ENCODE measurements around the gene LRPAP1.
A peak's percentile ranks its signal among the peaks of the same experiment; 100 is the strongest.
"Not testable (repeated sequence)": the region's sequence is repeated elsewhere in the genome, so short reads cannot be mapped to it uniquely, and the experiment has no call there.

Gene LRPAP1, protein sequence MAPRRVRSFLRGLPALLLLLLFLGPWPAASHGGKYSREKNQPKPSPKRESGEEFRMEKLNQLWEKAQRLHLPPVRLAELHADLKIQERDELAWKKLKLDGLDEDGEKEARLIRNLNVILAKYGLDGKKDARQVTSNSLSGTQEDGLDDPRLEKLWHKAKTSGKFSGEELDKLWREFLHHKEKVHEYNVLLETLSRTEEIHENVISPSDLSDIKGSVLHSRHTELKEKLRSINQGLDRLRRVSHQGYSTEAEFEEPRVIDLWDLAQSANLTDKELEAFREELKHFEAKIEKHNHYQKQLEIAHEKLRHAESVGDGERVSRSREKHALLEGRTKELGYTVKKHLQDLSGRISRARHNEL

DNA sequence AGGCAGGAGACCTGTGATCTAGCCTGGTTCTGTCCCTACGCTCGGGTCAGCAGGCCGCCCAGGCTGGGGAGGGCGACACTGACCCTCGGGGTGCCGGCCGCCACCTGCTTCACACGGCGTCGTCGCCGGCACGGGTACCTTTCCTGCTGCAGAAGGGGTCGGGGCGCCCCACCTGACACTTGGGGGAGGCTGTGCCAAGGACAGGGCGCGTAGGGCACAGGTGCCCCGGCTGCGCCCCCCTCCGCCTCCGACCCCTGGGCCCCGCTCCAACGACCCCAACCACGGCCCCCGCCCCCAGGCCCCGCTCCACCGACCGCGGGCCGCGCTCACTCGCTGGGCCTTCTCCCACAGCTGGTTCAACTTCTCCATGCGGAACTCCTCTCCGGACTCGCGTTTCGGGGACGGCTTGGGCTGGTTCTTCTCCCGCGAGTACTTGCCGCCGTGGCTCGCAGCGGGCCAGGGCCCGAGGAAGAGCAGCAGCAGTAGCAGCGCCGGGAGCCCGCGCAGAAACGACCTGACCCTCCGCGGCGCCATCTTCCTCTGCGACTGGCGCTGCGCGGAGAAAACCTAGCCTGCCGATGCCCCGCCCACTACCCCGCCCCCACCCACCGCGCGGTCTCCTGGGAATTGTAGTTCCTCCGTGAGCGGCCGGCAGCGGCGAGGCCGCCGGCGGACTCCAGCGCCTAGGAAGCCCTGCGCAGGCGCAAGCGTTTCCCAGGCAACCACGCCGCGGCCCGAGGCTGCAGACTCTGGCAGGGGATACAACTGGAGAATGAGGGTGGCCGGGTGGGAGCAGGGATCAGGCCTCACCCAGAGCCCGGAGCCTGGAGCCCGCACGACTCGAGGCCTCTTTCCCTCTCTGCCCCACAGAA is at the start of gene LRPAP1:
Gene LRPAP1 (minus strand): TSS at position 544 of the 872 bp plus-strand sequence. CDS start 10 bp downstream, at position 534.
- FAIRE-seq (no peak), DNase-seq (ENCODE audit: insufficient read length, low spot score) (peak; percentile 100)
- TF ChIP-seq, protein P1, sequence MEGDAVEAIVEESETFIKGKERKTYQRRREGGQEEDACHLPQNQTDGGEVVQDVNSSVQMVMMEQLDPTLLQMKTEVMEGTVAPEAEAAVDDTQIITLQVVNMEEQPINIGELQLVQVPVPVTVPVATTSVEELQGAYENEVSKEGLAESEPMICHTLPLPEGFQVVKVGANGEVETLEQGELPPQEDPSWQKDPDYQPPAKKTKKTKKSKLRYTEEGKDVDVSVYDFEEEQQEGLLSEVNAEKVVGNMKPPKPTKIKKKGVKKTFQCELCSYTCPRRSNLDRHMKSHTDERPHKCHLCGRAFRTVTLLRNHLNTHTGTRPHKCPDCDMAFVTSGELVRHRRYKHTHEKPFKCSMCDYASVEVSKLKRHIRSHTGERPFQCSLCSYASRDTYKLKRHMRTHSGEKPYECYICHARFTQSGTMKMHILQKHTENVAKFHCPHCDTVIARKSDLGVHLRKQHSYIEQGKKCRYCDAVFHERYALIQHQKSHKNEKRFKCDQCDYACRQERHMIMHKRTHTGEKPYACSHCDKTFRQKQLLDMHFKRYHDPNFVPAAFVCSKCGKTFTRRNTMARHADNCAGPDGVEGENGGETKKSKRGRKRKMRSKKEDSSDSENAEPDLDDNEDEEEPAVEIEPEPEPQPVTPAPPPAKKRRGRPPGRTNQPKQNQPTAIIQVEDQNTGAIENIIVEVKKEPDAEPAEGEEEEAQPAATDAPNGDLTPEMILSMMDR (IDR thresholded peaks at IDR 0.05; ENCODE audit: insufficient read depth, missing control alignments), result no peak

DNA sequence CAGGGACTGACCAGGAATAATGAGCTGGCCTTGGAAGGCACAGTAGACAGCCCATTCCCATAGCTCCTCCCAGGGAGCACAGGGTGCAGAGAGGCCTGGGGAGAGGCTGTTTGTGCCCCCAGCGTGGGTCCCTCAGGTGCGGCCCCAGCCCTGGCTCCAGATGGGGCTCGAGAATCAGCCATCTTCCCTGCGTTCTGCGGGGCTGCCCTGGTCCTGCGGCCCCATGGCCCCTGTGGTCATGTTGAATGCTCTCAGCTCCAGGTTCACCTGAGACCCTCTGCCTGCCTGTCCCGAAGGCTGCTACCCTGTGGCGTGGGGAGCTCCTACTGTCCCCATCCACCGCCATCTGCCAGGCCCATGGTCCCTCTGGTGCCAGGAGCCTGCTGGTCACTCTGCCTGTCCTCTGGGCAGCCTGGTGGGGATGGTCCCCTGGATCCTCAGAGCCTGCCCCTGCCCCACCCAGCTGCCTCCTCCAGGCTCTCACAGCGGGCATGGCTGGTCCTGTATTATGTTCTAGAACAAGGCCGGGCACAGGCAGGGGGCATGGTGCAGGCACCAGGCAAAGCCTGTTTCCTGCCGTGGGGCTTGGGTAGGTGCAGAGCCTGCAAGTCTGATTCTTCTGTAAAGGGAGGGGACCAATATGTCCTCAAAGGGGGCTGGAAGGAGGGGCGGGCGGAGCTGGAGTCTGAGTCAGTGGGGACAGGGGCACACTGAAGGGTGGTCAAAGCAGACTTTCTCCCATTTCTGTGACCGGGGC is 49.3 kb upstream of the LRPAP1 start:
- not testable (repeated sequence) for FAIRE-seq

DNA sequence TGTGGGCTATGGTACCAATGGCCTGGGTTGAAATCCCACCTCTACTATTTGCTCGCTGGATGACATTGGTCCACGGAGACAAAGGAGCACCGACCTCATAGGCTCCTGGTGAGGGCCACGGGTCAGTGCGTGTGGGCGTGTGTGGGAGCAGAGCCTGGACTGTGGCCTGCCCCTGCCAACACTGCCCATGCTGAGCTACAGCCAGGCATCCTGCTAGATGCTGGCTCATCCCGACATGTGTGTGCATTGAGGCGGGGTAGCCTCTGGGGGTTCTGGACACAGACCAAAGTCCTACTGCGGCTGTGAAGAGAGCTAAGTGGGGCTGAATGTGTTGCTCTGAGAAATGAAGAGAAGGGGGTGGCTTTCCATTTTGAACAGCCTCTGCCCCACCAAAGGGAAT is 48.6 kb upstream of the LRPAP1 start:
- not testable (repeated sequence) for DNase-seq (ENCODE audit: insufficient read length, low spot score); FAIRE-seq

More for the DNA sequence above, 49.3 kb upstream of the LRPAP1 start:
- not testable (repeated sequence) for DNase-seq (ENCODE audit: insufficient read length, low spot score)

DNA sequence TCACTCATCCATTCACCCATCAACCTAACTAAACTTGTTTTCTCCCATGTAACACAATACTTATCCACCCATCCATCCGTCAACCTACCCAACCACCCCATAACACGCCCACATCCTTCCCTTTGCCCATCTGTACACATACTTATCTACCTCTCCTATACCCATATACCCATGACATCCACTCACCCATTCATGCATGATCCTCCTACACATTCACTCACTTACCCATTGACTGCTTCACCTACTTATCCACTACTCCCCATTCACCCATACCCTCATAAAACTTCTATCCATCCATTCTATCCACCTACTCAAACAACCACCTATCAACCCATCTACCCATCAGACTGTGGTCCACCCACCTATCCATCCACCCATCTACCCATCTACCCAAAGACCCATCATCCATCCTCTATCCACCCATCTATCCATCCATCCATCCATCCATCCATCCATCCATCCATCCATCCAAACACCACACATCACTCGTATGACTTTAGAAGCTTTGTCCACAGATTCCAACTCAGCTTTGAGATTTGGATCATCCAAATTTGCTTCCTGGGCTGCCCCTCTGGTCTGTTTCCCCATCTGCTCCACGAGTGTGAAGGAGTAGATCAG is 46.4 kb upstream of the LRPAP1 start:
- DNase-seq (ENCODE audit: insufficient read length, low spot score); FAIRE-seq: not testable (repeated sequence)

DNA sequence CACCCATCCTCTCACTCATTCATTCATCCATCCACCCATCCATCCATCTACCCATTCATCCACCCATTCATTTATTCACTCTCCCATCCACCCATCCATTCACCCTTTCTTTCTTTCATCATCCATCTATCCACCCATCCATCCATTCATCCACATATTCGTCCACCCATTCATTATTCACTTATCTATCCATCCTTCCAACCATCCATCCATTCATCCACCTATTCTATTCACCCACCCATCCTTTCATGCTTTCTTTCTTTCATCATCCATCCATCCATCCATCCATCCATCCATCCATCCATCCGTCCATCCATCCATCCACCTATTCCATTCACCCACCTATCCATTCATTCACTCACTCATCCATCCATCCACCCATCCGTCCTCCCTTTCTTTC is 45.8 kb upstream of the LRPAP1 start:
- FAIRE-seq; DNase-seq (ENCODE audit: insufficient read length, low spot score): not testable (repeated sequence)

DNA sequence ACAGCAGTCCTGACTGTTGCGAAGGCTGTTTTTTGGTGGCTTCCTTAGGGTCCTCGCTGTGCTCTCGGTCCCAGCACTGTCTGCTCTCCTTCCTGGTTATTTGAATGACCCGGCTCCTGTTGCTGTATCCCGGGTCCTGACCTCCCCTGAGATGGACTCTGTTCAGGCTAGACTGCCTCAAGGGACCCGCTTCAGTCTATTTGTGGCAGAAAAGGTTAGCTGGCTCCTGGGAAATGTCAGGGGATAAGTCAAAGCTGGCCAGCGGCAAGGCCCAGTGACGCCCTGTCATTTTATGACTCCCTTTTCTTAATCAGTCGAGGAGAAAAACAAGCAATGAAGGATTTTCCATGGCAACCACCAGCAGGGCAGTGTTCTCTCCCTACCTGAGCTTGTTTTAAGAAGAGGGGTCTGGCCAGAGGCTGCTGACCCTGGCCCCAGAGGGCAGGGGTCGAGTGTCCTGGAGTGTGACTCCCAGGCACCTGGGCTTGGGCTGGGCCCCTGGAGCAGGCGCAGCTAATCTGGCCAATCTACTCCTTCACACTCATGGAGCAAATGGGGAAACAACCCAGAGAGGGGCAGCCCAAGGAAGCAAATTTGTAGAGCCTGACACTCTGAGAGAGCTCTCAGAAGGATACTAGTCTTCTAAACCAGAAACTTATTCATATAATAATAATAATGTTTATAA is 45.1 kb upstream of the LRPAP1 start:
- DNase-seq (ENCODE audit: insufficient read length, low spot score); FAIRE-seq: not testable (repeated sequence)

DNA sequence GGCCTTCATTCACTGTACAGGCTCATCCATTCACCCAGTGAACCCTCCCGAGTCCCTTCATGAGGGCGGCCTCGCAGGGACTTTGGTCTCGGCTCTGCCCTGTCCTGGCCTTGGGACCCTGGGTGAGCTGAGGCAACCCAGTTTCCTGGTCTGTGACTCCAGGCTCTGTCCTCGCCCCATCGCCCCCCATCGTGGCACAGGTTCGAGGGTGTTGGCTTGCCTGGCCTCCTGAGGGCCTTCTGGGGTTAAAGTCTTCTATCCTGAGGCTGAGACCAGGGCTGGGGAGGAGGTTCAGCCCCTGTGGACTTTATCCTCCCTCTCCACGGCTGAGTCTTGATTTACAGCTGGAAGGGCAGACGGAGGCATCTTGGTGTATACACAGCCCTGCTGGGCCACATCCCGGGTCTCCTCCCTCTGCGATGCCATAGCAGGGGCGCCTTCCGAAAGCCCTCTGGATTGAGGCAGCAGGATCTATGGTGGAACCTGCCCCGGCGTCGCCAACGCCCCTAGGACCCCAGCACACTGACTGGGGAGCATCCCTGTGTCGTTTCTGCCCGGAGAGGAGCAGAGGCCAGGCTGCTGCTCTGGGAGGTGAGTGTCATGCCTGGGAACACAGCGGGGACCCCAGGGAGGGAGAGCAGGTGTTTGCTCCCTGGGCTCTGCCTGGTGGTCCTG is 44.4 kb upstream of the LRPAP1 start:
- not testable (repeated sequence) for FAIRE-seq; DNase-seq (ENCODE audit: insufficient read length, low spot score)

DNA sequence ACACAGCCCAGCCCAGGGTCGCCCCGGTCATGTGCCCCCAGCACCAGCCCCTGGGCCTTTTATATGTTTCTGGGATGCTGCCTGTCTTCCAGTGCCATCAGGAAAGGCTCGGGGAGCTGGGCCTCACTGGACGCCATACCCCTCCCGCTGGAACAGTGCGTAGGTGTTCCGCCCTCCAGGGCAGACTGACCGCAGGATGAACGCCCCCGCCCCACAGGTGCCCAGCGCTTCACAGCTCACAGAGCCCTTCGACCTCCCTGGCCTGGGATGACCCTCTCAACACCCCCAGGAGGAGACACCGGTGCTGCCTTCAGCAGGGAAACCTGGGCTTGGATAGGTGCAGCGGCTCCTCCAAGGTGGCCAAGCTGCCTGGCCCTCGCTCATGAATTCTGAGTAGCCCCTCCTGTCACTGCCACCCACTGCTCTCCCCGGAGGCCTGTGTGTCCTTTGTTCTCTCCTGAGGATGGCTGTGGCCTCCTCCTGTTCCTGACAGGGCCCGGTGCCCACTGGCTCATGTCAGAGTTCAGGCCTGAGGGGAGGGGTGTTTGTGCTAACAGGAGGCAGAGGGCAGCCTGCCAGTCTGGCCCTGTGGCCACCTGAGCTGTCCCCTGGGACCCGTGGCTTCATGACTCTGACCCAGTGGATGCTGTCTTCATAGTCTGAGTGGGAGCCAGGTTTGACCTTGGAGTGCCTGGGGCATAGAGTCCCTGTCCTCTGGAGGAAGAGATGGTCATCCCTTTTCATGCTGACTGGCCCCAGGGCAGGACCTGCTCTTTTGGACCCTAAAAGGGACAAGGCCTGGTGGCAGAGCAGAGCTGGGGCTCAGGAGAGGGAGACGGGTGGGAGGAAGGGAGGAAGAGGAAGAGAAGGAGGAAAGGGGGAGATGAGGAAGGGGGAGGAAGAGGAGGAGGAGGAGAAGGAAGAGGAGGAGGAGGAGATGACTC is 43.5 kb upstream of the LRPAP1 start:
- FAIRE-seq; DNase-seq (ENCODE audit: insufficient read length, low spot score): not testable (repeated sequence)

DNA sequence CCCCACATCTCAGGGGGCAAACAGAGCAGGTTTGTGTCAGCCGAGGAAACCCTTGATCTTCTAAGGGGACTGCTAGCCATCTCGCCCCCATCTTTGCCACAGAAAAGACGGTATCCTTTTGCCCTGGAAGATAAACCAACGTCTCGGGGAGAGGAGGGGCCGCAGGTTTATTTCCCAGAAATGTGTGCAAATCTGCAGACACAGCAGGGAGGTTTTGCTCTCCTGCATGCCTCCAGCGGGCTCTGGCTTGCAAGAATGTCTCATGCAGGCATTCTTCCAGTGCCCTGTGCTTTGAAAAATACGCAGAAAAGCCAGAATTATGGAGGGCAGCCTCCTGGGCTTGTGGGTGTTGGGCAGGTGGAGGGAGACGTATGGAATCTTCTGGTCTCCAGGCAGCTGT is 42.6 kb upstream of the LRPAP1 start:
- FAIRE-seq; DNase-seq (ENCODE audit: insufficient read length, low spot score): not testable (repeated sequence)

DNA sequence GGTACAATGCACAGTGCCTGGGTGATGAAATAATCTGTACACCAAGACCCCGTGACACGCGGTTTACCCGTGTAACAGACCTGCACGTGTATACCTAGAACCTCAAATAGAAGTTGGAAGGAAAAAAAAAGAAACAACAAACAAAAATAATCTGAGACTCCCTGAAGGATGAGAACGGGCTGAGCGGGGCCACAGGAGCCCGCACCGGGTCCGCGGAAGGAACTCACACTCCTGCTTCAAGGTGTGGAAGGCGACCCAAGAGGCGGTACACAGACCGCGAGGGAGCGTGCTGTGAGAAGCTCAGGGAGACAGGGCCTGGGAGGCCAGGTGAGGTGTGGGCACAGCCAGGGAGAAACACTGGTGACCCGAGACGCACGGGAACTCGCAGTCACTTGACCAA is 42.1 kb upstream of the LRPAP1 start:
- DNase-seq (ENCODE audit: insufficient read length, low spot score); FAIRE-seq: not testable (repeated sequence)

DNA sequence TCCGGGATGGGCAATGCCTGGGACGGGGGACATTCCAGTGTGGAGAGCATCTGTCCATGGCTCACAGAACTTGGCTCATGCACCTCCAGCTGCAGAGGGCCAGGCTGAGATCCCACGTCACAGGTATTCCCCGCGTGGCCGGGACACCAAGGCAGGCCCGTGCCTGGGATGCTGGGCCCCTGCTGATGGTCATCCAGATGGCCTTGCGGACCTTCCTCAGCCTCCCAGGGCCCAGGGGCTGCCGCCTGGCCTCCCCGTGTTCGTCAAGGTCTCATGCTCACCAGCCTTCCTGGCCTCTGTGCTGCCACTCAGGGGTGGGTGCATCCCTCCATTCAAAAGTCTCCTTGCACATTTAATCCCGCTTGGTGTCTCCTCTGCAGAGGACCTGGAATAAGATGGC is 40.9 kb upstream of the LRPAP1 start:
- FAIRE-seq (no peak), DNase-seq (ENCODE audit: insufficient read length, low spot score) (no peak)
- TF ChIP-seq, protein P1 (IDR thresholded peaks at IDR 0.05; ENCODE audit: insufficient read depth, missing control alignments), result no peak

Data from D721Med (cell line).